OCI-LY1 (cell line): ENCODE results near the gene MBD3L2B.

ENCODE experiments used
- H2AFZ ChIP-seq: fragments of 200-600 bp; sonication (generic), shearing (Covaris generic); 2 replicates; pipeline ENCODE4 v1.6.0; 2014; ENCODE audit warnings: antibody characterized with exemption, mild to moderate bottlenecking, low read length
- H3F3A ChIP-seq: fragments of 200-600 bp; sonication (generic), shearing (Covaris generic); 2 replicates; pipeline ENCODE4 v1.6.0; 2014; ENCODE audit warnings: mild to moderate bottlenecking, antibody characterized with exemption, low read length, moderate library complexity; ENCODE audit not compliant: insufficient read depth
- H3K27ac ChIP-seq: fragments of 200-600 bp; sonication (generic); 2 replicates; pipeline ENCODE4 v1.5.1; 2014; ENCODE audit warnings: low read length, mixed run types, mild to moderate bottlenecking, low read depth; ENCODE audit not compliant: poor library complexity, severe bottlenecking
- H3K27me3 ChIP-seq: fragments of 200-600 bp; sonication (generic); 2 replicates; pipeline ENCODE4 v1.6.0; 2014; ENCODE audit warnings: antibody characterized with exemption, mild to moderate bottlenecking, low read length, moderate library complexity; ENCODE audit not compliant: insufficient read depth
- H3K36me3 ChIP-seq: fragments of 200-600 bp; sonication (generic); 2 replicates; pipeline ENCODE4 v1.6.1; 2014; ENCODE audit warnings: mild to moderate bottlenecking, antibody characterized with exemption, low read length, moderate library complexity, mixed read lengths; ENCODE audit not compliant: insufficient read depth
- H3K4me1 ChIP-seq: fragments of 200-600 bp; sonication (generic); 2 replicates; pipeline ENCODE4 v1.5.1; 2014; ENCODE audit warnings: mild to moderate bottlenecking, low read length, moderate library complexity; ENCODE audit not compliant: insufficient read depth, severe bottlenecking
- H3K4me2 ChIP-seq: fragments of 200-600 bp; sonication (generic), shearing (Covaris generic); 2 replicates; pipeline ENCODE4 v1.6.1; 2014; ENCODE audit warnings: low read length
- H3K4me3 ChIP-seq: fragments of 200-600 bp; sonication (generic); 2 replicates; pipeline ENCODE4 v1.5.1; 2014; ENCODE audit warnings: low read length, low read depth, mild to moderate bottlenecking, mixed read lengths; ENCODE audit not compliant: poor library complexity, severe bottlenecking
- H3K79me2 ChIP-seq: fragments of 200-600 bp; shearing (Covaris generic); 2 replicates; pipeline ENCODE4 v1.6.1; 2016; ENCODE audit warnings: mixed run types, low read length, mixed read lengths; ENCODE audit not compliant: insufficient read depth
- H3K9ac ChIP-seq: fragments of 200-600 bp; sonication (generic), shearing (Covaris generic); 2 replicates; pipeline ENCODE4 v1.6.1; 2014; ENCODE audit warnings: mild to moderate bottlenecking, low read length, mixed read lengths
- H3K9me2 ChIP-seq: fragments of 200-600 bp; sonication (generic), shearing (Covaris generic); 2 replicates; pipeline ENCODE4 v1.6.1; 2014; ENCODE audit warnings: low read depth, mild to moderate bottlenecking, low read length, mixed read lengths
- H3K9me3 ChIP-seq: fragments of 200-600 bp; shearing (Covaris generic); 2 replicates; pipeline ENCODE4 v1.6.1; 2014; ENCODE audit warnings: low read length, mixed read lengths
- H4K20me1 ChIP-seq: fragments of 200-600 bp; sonication (generic), shearing (Covaris generic); 2 replicates; pipeline ENCODE4 v1.6.0; 2016; ENCODE audit warnings: mild to moderate bottlenecking, low read length; ENCODE audit not compliant: insufficient read depth
- CTCF ChIP-seq: fragments of 200-600 bp; sonication (generic), shearing (Covaris generic); IDR thresholded peaks from 2 replicates; pipeline ENCODE4 v1.5.1; 2017; ENCODE audit warnings: mild to moderate bottlenecking, antibody characterized with exemption, low read length, moderate library complexity, mixed read lengths
- EZH2 ChIP-seq: fragments of 200-600 bp; sonication (generic), shearing (Covaris generic); IDR thresholded peaks from 2 replicates; pipeline ENCODE4 v1.8.0; 2017; ENCODE audit warnings: borderline replicate concordance, mixed run types, mild to moderate bottlenecking, antibody characterized with exemption, low read length, moderate library complexity, mixed read lengths

Gene MBD3L2B

GRCh38 chr19:6988257-6988656 lies 33.0 kb downstream of the MBD3L2B start:
- H3K4me3 ChIP-seq, result no peak overlapping the region
- no peak overlapping the region for H3K9ac ChIP-seq
- no peak overlapping the region for H3K27ac ChIP-seq
- no peak overlapping the region for H3K4me2 ChIP-seq
- peaks cover 2% of the 10 kb centered on the region; the same call in 1 of the 2 replicates for H3K9me3 ChIP-seq
- H3K9me2 ChIP-seq, result no peaks in the 10 kb centered on the region
- H3K27me3 ChIP-seq, result no peaks in the 10 kb centered on the region; the same call in 1 of the 2 replicates
- H3K36me3 ChIP-seq, result no peaks in the 10 kb centered on the region; the same call in 1 of the 2 replicates
- TF ChIP-seq CTCF, result no peak
- no peak for TF ChIP-seq EZH2
- no peaks in the 10 kb centered on the region for H4K20me1 ChIP-seq
- no peaks in the 10 kb centered on the region for H3K79me2 ChIP-seq
- H3K4me1 ChIP-seq, result no peaks in the 10 kb centered on the region
- H3F3A ChIP-seq, result no peaks in the 10 kb centered on the region
- H2AFZ ChIP-seq, result no peak overlapping the region

GRCh38 chr19:6987850-6988249 lies 33.4 kb downstream of the MBD3L2B start:
- TF ChIP-seq CTCF (no peak), EZH2 (no peak)
- Histone ChIP-seq H3K4me2 (no peak overlapping the region), H3K9ac (no peak overlapping the region), H3K27ac (no peak overlapping the region), H3K9me3 (peaks cover 2% of the 10 kb centered on the region; the same call in 1 of the 2 replicates), H3K79me2 (no peaks in the 10 kb centered on the region), H3K4me3 (no peak overlapping the region), H3K36me3 (no peaks in the 10 kb centered on the region; the same call in 1 of the 2 replicates), H3F3A (no peaks in the 10 kb centered on the region), H4K20me1 (no peaks in the 10 kb centered on the region), H2AFZ (no peak overlapping the region), H3K4me1 (no peaks in the 10 kb centered on the region), H3K27me3 (no peaks in the 10 kb centered on the region; the same call in 1 of the 2 replicates), H3K9me2 (no peaks in the 10 kb centered on the region)

- Histone ChIP-seq H3K27ac (no peak overlapping the region), H3K9me3 (peaks cover 3% of the 10 kb centered on the region), H3K36me3 (no peaks in the 10 kb centered on the region; the same call in 1 of the 2 replicates), H3K79me2 (no peaks in the 10 kb centered on the region), H3K9me2 (no peaks in the 10 kb centered on the region), H3K4me3 (no peak overlapping the region), H4K20me1 (no peaks in the 10 kb centered on the region), H3K4me2 (no peak overlapping the region), H3K9ac (no peak overlapping the region), H3K4me1 (no peaks in the 10 kb centered on the region), H3F3A (no peaks in the 10 kb centered on the region), H2AFZ (no peak overlapping the region), H3K27me3 (no peaks in the 10 kb centered on the region; the same call in 1 of the 2 replicates)
- no peak for TF ChIP-seq CTCF
- no peak for TF ChIP-seq EZH2
Observed at GRCh38 chr19:6983448-6983847, 37.8 kb downstream of the MBD3L2B start.
